K562 (cell line): ENCODE data around the gene PNLIPRP1. TPM values are rescaled to one million over a fixed set of nuclear protein-coding genes. Genes with fewer than 3 reads are reported as not detected.

Experiments used
- ATAC-seq: fragments of 200-7000 bp; cut with Tn5 transposase; 3 replicates; pipeline ENCODE4 v1.9.1; 2020; ENCODE audit warnings: moderate library complexity
- BruUV-seq: library from RNA; stranded (reverse); fragments of 400-500 nt; replicated peaks from 2 replicates; lab custom pipeline; 2021; lab: Mats Ljungman, UMichigan
- CTCF ChIA-PET: fragments of 300-600 bp; formaldehyde crosslinking; extraction: SDS; loops from one replicate; lab custom pipeline; 2021; ENCODE audit warnings: low intra/inter-chr PET ratio; lab: Yijun Ruan, JAX
- POLR2A ChIA-PET: fragments of 300-600, 350-650 bp; sonication (Branson Sonifier 250); formaldehyde crosslinking; extraction: SDS; loops from one replicate; lab custom pipeline; 2021; ENCODE audit warnings: antibody characterized with exemption, inconsistent platforms; lab: Yijun Ruan, JAX
- DNase-seq, 4 experiments: peaks; one replicate each; pipeline versions ENCODE4 v3.0.0 to v3.0.0-alpha.2; 2011 to 2018; ENCODE audit warnings: low spot score in 3 of 4, mixed read lengths in 3 of 4; ENCODE audit errors: extremely low read depth in 1 of 4
- FAIRE-seq: peaks from 2 replicates; lab custom pipeline; 2011; peaks lifted over from hg19 to GRCh38; lab: Jason Lieb, UNC
- H2AFZ ChIP-seq: 2 replicates; pipeline ENCODE4 v1.6.0; 2011; ENCODE audit warnings: low read depth, low read length, control low read depth, inconsistent platforms
- H3K27ac ChIP-seq: fragments of 200-600 bp; 3 replicates; pipeline ENCODE4 v1.8.0; 2011; ENCODE audit warnings: low read depth, mild to moderate bottlenecking, control low read depth, inconsistent platforms, low read length, moderate library complexity, mixed read lengths; ENCODE audit errors: extremely low read depth
- H3K27me3 ChIP-seq, 2 experiments: fragments of 300-600 bp in 1 of 2; 2 replicates in 1 of 2; 3 replicates in 1 of 2; pipeline versions ENCODE4 v1.6.0 to v1.8.0; 2011; ENCODE audit warnings: inconsistent platforms in 2 of 2, low read length in 2 of 2, mild to moderate bottlenecking in 1 of 2, mixed read lengths in 1 of 2, moderate library complexity in 1 of 2; ENCODE audit not compliant: control insufficient read depth in 2 of 2, insufficient read depth in 2 of 2
- H3K36me3 ChIP-seq: fragments of 300-600 bp; 3 replicates; pipeline ENCODE4 v1.8.0; 2011; ENCODE audit warnings: mild to moderate bottlenecking, low read length, inconsistent platforms; ENCODE audit not compliant: control insufficient read depth, insufficient read depth
- H3K4me1 ChIP-seq, 2 experiments: fragments of 200-600 bp in 1 of 2; replicated peaks in 1 of 2; 2 replicates in 1 of 2; 3 replicates in 1 of 2; pipeline versions ENCODE4 v1.5.1 to v1.8.0; 2011; ENCODE audit warnings: inconsistent platforms in 2 of 2, low read length in 2 of 2, mild to moderate bottlenecking in 1 of 2, mixed read lengths in 1 of 2, moderate library complexity in 1 of 2; ENCODE audit not compliant: control insufficient read depth in 2 of 2, insufficient read depth in 2 of 2
- H3K4me2 ChIP-seq: 2 replicates; pipeline ENCODE4 v1.6.1; 2011; ENCODE audit warnings: low read length, control low read depth, inconsistent platforms, mixed read lengths; ENCODE audit not compliant: insufficient read depth
- H3K4me3 ChIP-seq: fragments of 200-600 bp; sonication (generic), shearing (Covaris generic); 2 replicates; pipeline ENCODE4 v1.5.1; 2016; ENCODE audit warnings: control low read depth, inconsistent platforms
- H3K79me2 ChIP-seq: fragments of 200-600 bp; 3 replicates; pipeline ENCODE4 v1.8.0; 2011; ENCODE audit warnings: low read length, inconsistent platforms; ENCODE audit not compliant: control insufficient read depth, insufficient read depth
- H3K9ac ChIP-seq, 2 experiments: 2 replicates each; pipeline versions ENCODE4 v1.6.0 to v1.6.1; 2011; ENCODE audit warnings: low read depth in 2 of 2, low read length in 2 of 2, control low read depth in 1 of 2, inconsistent platforms in 1 of 2, mild to moderate bottlenecking in 1 of 2, mixed read lengths in 1 of 2; ENCODE audit not compliant: insufficient read depth in 1 of 2
- H3K9me1 ChIP-seq: one replicate; pipeline ENCODE4 v1.6.0; 2011; ENCODE audit warnings: inconsistent platforms, mild to moderate bottlenecking, low read length, moderate library complexity; ENCODE audit not compliant: control insufficient read depth, insufficient read depth
- H3K9me3 ChIP-seq: replicated peaks from 2 replicates; pipeline ENCODE4 v1.5.1; 2011; ENCODE audit warnings: low read depth, low read length, inconsistent platforms; ENCODE audit not compliant: control insufficient read depth, insufficient read depth
- H4K20me1 ChIP-seq: replicated peaks from 2 replicates; pipeline ENCODE4 v1.6.1; 2011; ENCODE audit warnings: low read length, inconsistent platforms, mixed read lengths; ENCODE audit not compliant: control insufficient read depth, insufficient read depth
- CBFA2T3 ChIP-seq: fragments of 450-650 bp; IDR thresholded peaks from 2 replicates; pipeline ENCODE4 v1.6.1; 2017
- CREBBP ChIP-seq: IDR thresholded peaks from one replicate; pipeline ENCODE4 v1.6.1; 2012; ENCODE audit warnings: low read depth, mild to moderate bottlenecking, control low read depth, inconsistent platforms, low read length
- DDX20 ChIP-seq: fragments of 450-650 bp; IDR thresholded peaks from 2 replicates; pipeline ENCODE4 v1.6.1; 2016; ENCODE audit warnings: missing genetic modification characterization, low read depth, mild to moderate bottlenecking, missing compliant biosample characterization, moderate library complexity
- GABPB2 ChIP-seq: fragments of 250-450 bp; sonication (Bioruptor Pico); conservative IDR thresholded peaks from 2 replicates; pipeline ENCODE4 v1.5.1; 2021; ENCODE audit warnings: mild to moderate bottlenecking
- GATA2 ChIP-seq: sonication (generic); formaldehyde crosslinking; IDR thresholded peaks from 2 replicates; pipeline ENCODE4 v1.4.0; 2020; ENCODE audit warnings: mild to moderate bottlenecking, missing genetic modification reagents
- GTF2E2 ChIP-seq: fragments of 200-800 bp; sonication (Bioruptor generic); IDR thresholded peaks from 2 replicates; pipeline ENCODE4 v1.6.1; 2016; ENCODE audit warnings: missing genetic modification characterization, missing compliant biosample characterization
- MTA3 ChIP-seq: fragments of 450-650 bp; formaldehyde crosslinking; IDR thresholded peaks from 2 replicates; pipeline ENCODE4 v1.6.1; 2017; ENCODE audit warnings: mild to moderate bottlenecking, borderline replicate concordance
- PTBP1 ChIP-seq: fragments of 200-400 bp; formaldehyde crosslinking; IDR thresholded peaks from 2 replicates; pipeline ENCODE4 v1.6.1; 2017; ENCODE audit warnings: low read depth, low read length
- WHSC1 ChIP-seq: IDR thresholded peaks from one replicate; pipeline ENCODE4 v1.6.1; 2012; ENCODE audit warnings: low read length, control low read depth, inconsistent platforms
- ZBED1 ChIP-seq: IDR thresholded peaks from 2 replicates; pipeline ENCODE4 v1.6.1; 2014
- ZBTB12 ChIP-seq: fragments of 250-450 bp; sonication (Bioruptor Pico); IDR thresholded peaks from 2 replicates; pipeline ENCODE4 v1.4.0; 2020
- ZNF143 ChIP-seq: sonication (generic); formaldehyde crosslinking; IDR thresholded peaks from 2 replicates; pipeline ENCODE4 v1.9.0; 2022; ENCODE audit warnings: mild to moderate bottlenecking, missing genetic modification reagents
- ZNF263 ChIP-seq: sonication (generic); formaldehyde crosslinking; IDR thresholded peaks from 2 replicates; pipeline ENCODE4 v1.8.0; 2022; ENCODE audit warnings: mild to moderate bottlenecking, missing genetic modification reagents, borderline replicate concordance
- WGBS: fragments of 100-300 bp; shearing (Covaris generic); methylation state at CpG from one replicate; pipeline ENCODE4 v1.1.6; 2016; ENCODE audit warnings: low coverage, mixed read lengths; ENCODE audit not compliant: insufficient coverage; ENCODE audit errors: missing lambda C conversion rate; 5-methylcytosine and 5-hydroxymethylcytosine counted together
- in situ Hi-C: fragments of 300-500 bp; cut with MboI; formaldehyde crosslinking; loops from 4 replicates; pipeline ENCODE4 v1.15.0; 2018; ENCODE audit warnings: inconsistent platforms, mixed read lengths
- intact Hi-C: fragments of 100-400 bp; cut with micrococcal nuclease; formaldehyde crosslinking; loops from 2 replicates; pipeline ENCODE4 v1.14.2; 2022
- polyA plus RNA-seq, 8 experiments: library from polyadenylated mRNA; depleted of rRNA in 4 of 8; stranded (reverse) in 5 of 8; unstranded in 3 of 8; fragments of >200 nt; fragmentation: Nextera tagmentation in 2 of 8; fragmentation: Illumina TruSeq in 1 of 8; extraction: Ambion mirVana in 2 of 8; extraction: Trizol in 1 of 8; gene quantifications; 2 replicates each; pipeline versions ENCODE4 v1.2.1 to v1.2.3, GENCODE V29; 2011 to 2014; ENCODE audit warnings: inconsistent platforms in 1 of 8, missing spikeins in 1 of 8
- total RNA-seq, 7 experiments: library from RNA; depleted of rRNA in 6 of 7; stranded (reverse); fragments of >200 nt in 6 of 7; fragmentation: Illumina TruSeq in 2 of 7; extraction: Trizol in 2 of 7; gene quantifications; 2 replicates each; pipeline versions ENCODE4 v1.2.1 to v1.2.3, GENCODE V29; 2011 to 2021; ENCODE audit warnings: low replicate concordance in 1 of 7
- TF ChIP-seq, protein P1 (sequence below): fragments of 450-650 bp; IDR thresholded peaks from 2 replicates; pipeline ENCODE4 v1.6.1; 2018; ENCODE audit not compliant: partially characterized antibody

PNLIPRP1 gene
- total and polyA plus RNA-seq, 9 of the 15 experiments (the other 6 are each of a cell fraction or from before 2014, with no cell fraction given), result 0.60 TPM; not detected in 8

DNA sequence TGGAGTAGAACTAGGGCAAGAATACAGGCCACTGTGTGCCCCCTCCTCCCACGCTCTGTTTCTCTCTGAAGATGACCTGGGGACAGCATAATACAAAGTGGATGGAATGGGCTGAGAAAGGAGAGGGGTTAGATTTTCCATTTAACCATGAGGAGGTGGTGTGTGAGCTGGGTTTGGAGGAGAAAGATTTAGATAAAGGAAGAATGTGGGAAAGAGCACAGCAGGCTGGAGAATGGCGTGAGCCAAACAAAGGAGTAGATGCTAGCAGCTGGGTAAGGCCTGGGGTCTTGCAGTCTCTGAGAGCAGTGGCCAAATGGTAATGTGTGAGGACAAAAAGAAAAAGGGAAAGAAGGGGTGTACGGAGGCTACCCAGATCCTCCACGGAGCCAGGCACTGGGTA lies 38.6 kb downstream of the PNLIPRP1 start:
- no peak overlapping the region for H3K4me2 ChIP-seq
- WGBS, result 0% methylated on average over 4 of the region's 4 CpGs
- no peak overlapping the region for H3K4me3 ChIP-seq
- H4K20me1 ChIP-seq, result no peaks in the 10 kb centered on the region
- no peaks in the 10 kb centered on the region for H3K36me3 ChIP-seq
- CTCF ChIA-PET, result no interaction called here
- H3K9me3 ChIP-seq, result no peaks in the 10 kb centered on the region
- ATAC-seq, result no peak
- H2AFZ ChIP-seq, result no peak overlapping the region
- no peak overlapping the region for H3K9ac ChIP-seq
- H3K27ac ChIP-seq, result no peak overlapping the region
- POLR2A ChIA-PET, result interaction anchor here (0.7 kb wide), 1 partner anchor 14 kb away, joined by 3 read pairs; no protein-coding TSS in a partner anchor
- no peaks in the 10 kb centered on the region for H3K79me2 ChIP-seq
- in situ Hi-C loops, result no loop called here
- no peak for FAIRE-seq
- no peaks in the 10 kb centered on the region for H3K9me1 ChIP-seq
- BruUV-seq, result no TSS peak
- peaks cover 0 to 8% of the 10 kb centered on the region in 2 experiments; a peak in 2 of 5 replicates for H3K27me3 ChIP-seq
- no peak for DNase-seq
- H3K4me1 ChIP-seq, result peaks cover 0 to 6% of the 10 kb centered on the region in 2 experiments; a peak in 1 of 5 replicates
- intact Hi-C loops, result no loop called here
- no peak for TF ChIP-seq GATA2 (CRISPR knock-in tag)
- TF ChIP-seq ZNF263 (CRISPR knock-in tag), result no peak
- TF ChIP-seq CREBBP, result no peak
- no peak for TF ChIP-seq GTF2E2 (tag)
- TF ChIP-seq CBFA2T3, result no peak
- TF ChIP-seq, protein P1, sequence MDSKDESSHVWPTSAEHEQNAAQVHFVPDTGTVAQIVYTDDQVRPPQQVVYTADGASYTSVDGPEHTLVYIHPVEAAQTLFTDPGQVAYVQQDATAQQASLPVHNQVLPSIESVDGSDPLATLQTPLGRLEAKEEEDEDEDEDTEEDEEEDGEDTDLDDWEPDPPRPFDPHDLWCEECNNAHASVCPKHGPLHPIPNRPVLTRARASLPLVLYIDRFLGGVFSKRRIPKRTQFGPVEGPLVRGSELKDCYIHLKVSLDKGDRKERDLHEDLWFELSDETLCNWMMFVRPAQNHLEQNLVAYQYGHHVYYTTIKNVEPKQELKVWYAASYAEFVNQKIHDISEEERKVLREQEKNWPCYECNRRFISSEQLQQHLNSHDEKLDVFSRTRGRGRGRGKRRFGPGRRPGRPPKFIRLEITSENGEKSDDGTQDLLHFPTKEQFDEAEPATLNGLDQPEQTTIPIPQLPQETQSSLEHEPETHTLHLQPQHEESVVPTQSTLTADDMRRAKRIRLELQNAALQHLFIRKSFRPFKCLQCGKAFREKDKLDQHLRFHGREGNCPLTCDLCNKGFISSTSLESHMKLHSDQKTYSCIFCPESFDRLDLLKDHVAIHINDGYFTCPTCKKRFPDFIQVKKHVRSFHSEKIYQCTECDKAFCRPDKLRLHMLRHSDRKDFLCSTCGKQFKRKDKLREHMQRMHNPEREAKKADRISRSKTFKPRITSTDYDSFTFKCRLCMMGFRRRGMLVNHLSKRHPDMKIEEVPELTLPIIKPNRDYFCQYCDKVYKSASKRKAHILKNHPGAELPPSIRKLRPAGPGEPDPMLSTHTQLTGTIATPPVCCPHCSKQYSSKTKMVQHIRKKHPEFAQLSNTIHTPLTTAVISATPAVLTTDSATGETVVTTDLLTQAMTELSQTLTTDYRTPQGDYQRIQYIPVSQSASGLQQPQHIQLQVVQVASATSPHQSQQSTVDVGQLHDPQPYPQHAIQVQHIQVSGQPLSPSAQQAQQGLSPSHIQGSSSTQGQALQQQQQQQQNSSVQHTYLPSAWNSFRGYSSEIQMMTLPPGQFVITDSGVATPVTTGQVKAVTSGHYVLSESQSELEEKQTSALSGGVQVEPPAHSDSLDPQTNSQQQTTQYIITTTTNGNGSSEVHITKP, result no peak
- TF ChIP-seq WHSC1, result no peak
- TF ChIP-seq MTA3, result no peak
- TF ChIP-seq ZBTB12 (CRISPR knock-in tag), result no peak
- TF ChIP-seq PTBP1, result no peak
- TF ChIP-seq DDX20 (tag), result no peak
- no peak for TF ChIP-seq GABPB2
- TF ChIP-seq ZBED1, result no peak
- TF ChIP-seq ZNF143 (CRISPR knock-in tag), result no peak
